ENCODE data around the gene EGLN1. TPM values are rescaled to one million over a fixed set of nuclear protein-coding genes. Genes with fewer than 3 reads are reported as not detected.

EGLN1 gene
- total and polyA plus RNA-seq, 2 of the 8 experiments (the other 6 are each of a cell fraction or from before 2014, with no cell fraction given) = 4.0 to 6.4 TPM

DNA sequence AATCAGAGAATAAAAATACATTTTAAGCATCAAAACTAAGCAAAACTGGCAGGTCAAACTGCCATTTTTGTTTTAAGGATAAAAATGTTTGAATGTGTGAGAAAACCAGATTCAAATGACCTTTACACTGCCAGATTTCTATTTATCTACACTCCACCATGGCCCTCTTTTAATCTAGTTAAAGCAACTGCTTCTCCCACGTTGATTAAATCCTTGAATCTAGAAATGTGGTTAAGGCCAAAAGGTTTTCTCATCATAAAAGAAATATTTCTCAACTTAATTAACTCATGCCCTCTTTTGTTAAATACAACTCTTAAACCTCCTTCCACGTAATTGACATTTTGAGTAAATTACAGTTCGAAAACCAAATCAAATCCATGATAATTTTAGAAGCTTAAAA, 15.0 kb downstream of the EGLN1 start:
- no peaks in the 10 kb centered on the region for H3K36me3 ChIP-seq (ENCODE audit: control insufficient read depth in 2 of 4, insufficient read depth in 4 of 4, low read length in 3 of 4)
- H3K79me2 ChIP-seq (ENCODE audit: control insufficient read depth in 1 of 2, insufficient read depth in 2 of 2, low read length in 2 of 2) = no peaks in the 10 kb centered on the region
- peaks cover 0 to 2% of the 10 kb centered on the region in 2 experiments for H4K20me1 ChIP-seq (replicated peaks in 1 of 2; ENCODE audit: control insufficient read depth in 1 of 2, insufficient read depth in 2 of 2, low read length in 2 of 2)

More for the DNA sequence above, 15.0 kb downstream of the EGLN1 start:
- H3K18ac ChIP-seq (ENCODE audit: extremely low read depth, low read length) = no peak overlapping the region
- no peak overlapping the region for H2BK120ac ChIP-seq (replicated peaks; ENCODE audit: low read depth, low read length)
- H3K27ac ChIP-seq (ENCODE audit: low read depth, low read length) = no peak overlapping the region
- H3K9ac ChIP-seq (replicated peaks in 1 of 4; ENCODE audit: extremely low read depth in 1 of 4, low read depth in 3 of 4, low read length in 3 of 4) = no peak overlapping the region
- no peak overlapping the region for H2BK20ac ChIP-seq (ENCODE audit: low read length)
- no peak overlapping the region for H3K23ac ChIP-seq (ENCODE audit: insufficient read length)
- H4K91ac ChIP-seq (replicated peaks; ENCODE audit: insufficient read length, low read length) = no peak overlapping the region
- H4K5ac ChIP-seq (ENCODE audit: insufficient read length, low read depth, low read length) = no peak overlapping the region
- POLR2A ChIA-PET (ENCODE audit: partially characterized antibody) = no interaction called here
- H3K4me2 ChIP-seq (ENCODE audit: insufficient read depth in 1 of 2, low read depth in 2 of 2, low read length in 2 of 2) = no peak overlapping the region
- H2AFZ ChIP-seq (ENCODE audit: low read length) = no peak overlapping the region
- H2BK12ac ChIP-seq (ENCODE audit: low read depth, low read length) = no peak overlapping the region
- H4K8ac ChIP-seq (ENCODE audit: extremely low read depth, insufficient read depth, low read length) = no peak overlapping the region
- no peak overlapping the region for H2AK5ac ChIP-seq (ENCODE audit: low read depth, low read length)
- TF ChIP-seq POLR2AphosphoS5 (IDR thresholded peaks at IDR 0.05; ENCODE audit: low read depth, low read length) (no peak), SP1 (IDR thresholded peaks at IDR 0.05; ENCODE audit: low read depth, low read length) (no peak), RAD21 (IDR thresholded peaks at IDR 0.05 in 1 of 2, conservative IDR thresholded peaks at IDR 0.05 in 1 of 2; ENCODE audit: low read depth in 2 of 2, low read length in 2 of 2) (no peak), SIX5 (IDR thresholded peaks at IDR 0.05; ENCODE audit: low read depth, low read length) (no peak), TAF1 (IDR thresholded peaks at IDR 0.05; ENCODE audit: low read depth, low read length) (no peak), SP4 (IDR thresholded peaks at IDR 0.05; ENCODE audit: low read length) (no peak), SP2 (IDR thresholded peaks at IDR 0.05; ENCODE audit: low read length) (no peak)
- DNase-seq (ENCODE audit: low read depth in 1 of 2, low spot score in 2 of 2) = no peak
- H3K9me3 ChIP-seq (ENCODE audit: insufficient read depth in 2 of 2, low read depth in 1 of 2, low read length in 1 of 2) = no peaks in the 10 kb centered on the region
- no peak overlapping the region for H2BK15ac ChIP-seq (ENCODE audit: low read length)
- WGBS, 2 experiments (ENCODE audit: extremely low coverage in 1 of 2, insufficient coverage in 1 of 2, insufficient read length in 1 of 2, insufficient replicate concordance in 2 of 2, low coverage in 1 of 2, low lambda C conversion rate in 2 of 2, missing lambda C conversion rate in 1 of 2) = 87% methylated on average over 3 of the region's 3 CpGs; no CpG with 5 or more reads in 1 of the 2 experiments
- H3K23me2 ChIP-seq (ENCODE audit: low read depth, low read length) = no peaks in the 10 kb centered on the region
- H3K79me1 ChIP-seq (ENCODE audit: low read depth, low read length) = no peaks in the 10 kb centered on the region
- no peak for FAIRE-seq
- H3K4me3 ChIP-seq (ENCODE audit: extremely low read depth in 1 of 4, insufficient read depth in 2 of 4, low read depth in 3 of 4, low read length in 4 of 4) = no peak overlapping the region
- H3K4me1 ChIP-seq (replicated peaks in 1 of 4; ENCODE audit: control insufficient read depth in 3 of 4, insufficient read depth in 4 of 4, low read length in 3 of 4) = no peaks in the 10 kb centered on the region
- no peak overlapping the region for H2BK5ac ChIP-seq (ENCODE audit: low read depth, low read length)
- H3K4ac ChIP-seq (replicated peaks; ENCODE audit: insufficient read length, low read depth, low read length) = no peak overlapping the region
- CTCF ChIA-PET (ENCODE audit: partially characterized antibody) = interaction anchor here (0.6 kb wide), 1 partner anchor 51 kb away, joined by 3 read pairs; no protein-coding TSS in a partner anchor
- no peak overlapping the region for H3K56ac ChIP-seq (replicated peaks; ENCODE audit: insufficient read length, low read depth, low read length)
- no peaks in the 10 kb centered on the region for H3K27me3 ChIP-seq (replicated peaks in 1 of 4; ENCODE audit: control insufficient read depth in 3 of 4, extremely low read depth in 1 of 4, insufficient read depth in 3 of 4, low read length in 3 of 4)
- no peak overlapping the region for H3K14ac ChIP-seq (ENCODE audit: insufficient read length)

Data from H1 (cell line).